Measurements from ENCODE around the gene USP54. TPM values are rescaled to one million over a fixed set of nuclear protein-coding genes. Genes with fewer than 3 reads are reported as not detected.
A peak's percentile ranks its signal among the peaks of the same experiment; 100 is the strongest.

Gene USP54
- total and polyA plus RNA-seq, 9 of the 15 experiments (the other 6 are each of a cell fraction or from before 2014, with no cell fraction given) = 3.8 to 40.1 (median 16.9) TPM

GRCh38 chr10:73625004-73625883 lies 34.1 kb upstream of the USP54 start (continued):
- TF ChIP-seq NFE2 (IDR thresholded peaks at IDR 0.05; ENCODE audit: low read depth) = no peak
- TF ChIP-seq POLR3A (IDR thresholded peaks at IDR 0.05; ENCODE audit: borderline replicate concordance, extremely low read depth, insufficient read depth, insufficient read length) = no peak
- no peak for TF ChIP-seq PHTF2 (CRISPR knock-in tag; IDR thresholded peaks at IDR 0.05)
- TF ChIP-seq, protein P1, sequence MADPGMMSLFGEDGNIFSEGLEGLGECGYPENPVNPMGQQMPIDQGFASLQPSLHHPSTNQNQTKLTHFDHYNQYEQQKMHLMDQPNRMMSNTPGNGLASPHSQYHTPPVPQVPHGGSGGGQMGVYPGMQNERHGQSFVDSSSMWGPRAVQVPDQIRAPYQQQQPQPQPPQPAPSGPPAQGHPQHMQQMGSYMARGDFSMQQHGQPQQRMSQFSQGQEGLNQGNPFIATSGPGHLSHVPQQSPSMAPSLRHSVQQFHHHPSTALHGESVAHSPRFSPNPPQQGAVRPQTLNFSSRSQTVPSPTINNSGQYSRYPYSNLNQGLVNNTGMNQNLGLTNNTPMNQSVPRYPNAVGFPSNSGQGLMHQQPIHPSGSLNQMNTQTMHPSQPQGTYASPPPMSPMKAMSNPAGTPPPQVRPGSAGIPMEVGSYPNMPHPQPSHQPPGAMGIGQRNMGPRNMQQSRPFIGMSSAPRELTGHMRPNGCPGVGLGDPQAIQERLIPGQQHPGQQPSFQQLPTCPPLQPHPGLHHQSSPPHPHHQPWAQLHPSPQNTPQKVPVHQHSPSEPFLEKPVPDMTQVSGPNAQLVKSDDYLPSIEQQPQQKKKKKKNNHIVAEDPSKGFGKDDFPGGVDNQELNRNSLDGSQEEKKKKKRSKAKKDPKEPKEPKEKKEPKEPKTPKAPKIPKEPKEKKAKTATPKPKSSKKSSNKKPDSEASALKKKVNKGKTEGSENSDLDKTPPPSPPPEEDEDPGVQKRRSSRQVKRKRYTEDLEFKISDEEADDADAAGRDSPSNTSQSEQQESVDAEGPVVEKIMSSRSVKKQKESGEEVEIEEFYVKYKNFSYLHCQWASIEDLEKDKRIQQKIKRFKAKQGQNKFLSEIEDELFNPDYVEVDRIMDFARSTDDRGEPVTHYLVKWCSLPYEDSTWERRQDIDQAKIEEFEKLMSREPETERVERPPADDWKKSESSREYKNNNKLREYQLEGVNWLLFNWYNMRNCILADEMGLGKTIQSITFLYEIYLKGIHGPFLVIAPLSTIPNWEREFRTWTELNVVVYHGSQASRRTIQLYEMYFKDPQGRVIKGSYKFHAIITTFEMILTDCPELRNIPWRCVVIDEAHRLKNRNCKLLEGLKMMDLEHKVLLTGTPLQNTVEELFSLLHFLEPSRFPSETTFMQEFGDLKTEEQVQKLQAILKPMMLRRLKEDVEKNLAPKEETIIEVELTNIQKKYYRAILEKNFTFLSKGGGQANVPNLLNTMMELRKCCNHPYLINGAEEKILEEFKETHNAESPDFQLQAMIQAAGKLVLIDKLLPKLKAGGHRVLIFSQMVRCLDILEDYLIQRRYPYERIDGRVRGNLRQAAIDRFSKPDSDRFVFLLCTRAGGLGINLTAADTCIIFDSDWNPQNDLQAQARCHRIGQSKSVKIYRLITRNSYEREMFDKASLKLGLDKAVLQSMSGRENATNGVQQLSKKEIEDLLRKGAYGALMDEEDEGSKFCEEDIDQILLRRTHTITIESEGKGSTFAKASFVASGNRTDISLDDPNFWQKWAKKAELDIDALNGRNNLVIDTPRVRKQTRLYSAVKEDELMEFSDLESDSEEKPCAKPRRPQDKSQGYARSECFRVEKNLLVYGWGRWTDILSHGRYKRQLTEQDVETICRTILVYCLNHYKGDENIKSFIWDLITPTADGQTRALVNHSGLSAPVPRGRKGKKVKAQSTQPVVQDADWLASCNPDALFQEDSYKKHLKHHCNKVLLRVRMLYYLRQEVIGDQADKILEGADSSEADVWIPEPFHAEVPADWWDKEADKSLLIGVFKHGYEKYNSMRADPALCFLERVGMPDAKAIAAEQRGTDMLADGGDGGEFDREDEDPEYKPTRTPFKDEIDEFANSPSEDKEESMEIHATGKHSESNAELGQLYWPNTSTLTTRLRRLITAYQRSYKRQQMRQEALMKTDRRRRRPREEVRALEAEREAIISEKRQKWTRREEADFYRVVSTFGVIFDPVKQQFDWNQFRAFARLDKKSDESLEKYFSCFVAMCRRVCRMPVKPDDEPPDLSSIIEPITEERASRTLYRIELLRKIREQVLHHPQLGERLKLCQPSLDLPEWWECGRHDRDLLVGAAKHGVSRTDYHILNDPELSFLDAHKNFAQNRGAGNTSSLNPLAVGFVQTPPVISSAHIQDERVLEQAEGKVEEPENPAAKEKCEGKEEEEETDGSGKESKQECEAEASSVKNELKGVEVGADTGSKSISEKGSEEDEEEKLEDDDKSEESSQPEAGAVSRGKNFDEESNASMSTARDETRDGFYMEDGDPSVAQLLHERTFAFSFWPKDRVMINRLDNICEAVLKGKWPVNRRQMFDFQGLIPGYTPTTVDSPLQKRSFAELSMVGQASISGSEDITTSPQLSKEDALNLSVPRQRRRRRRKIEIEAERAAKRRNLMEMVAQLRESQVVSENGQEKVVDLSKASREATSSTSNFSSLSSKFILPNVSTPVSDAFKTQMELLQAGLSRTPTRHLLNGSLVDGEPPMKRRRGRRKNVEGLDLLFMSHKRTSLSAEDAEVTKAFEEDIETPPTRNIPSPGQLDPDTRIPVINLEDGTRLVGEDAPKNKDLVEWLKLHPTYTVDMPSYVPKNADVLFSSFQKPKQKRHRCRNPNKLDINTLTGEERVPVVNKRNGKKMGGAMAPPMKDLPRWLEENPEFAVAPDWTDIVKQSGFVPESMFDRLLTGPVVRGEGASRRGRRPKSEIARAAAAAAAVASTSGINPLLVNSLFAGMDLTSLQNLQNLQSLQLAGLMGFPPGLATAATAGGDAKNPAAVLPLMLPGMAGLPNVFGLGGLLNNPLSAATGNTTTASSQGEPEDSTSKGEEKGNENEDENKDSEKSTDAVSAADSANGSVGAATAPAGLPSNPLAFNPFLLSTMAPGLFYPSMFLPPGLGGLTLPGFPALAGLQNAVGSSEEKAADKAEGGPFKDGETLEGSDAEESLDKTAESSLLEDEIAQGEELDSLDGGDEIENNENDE (IDR thresholded peaks at IDR 0.05; ENCODE audit: low read depth, low read length) = no peak
- TF ChIP-seq ZNF764 (CRISPR knock-in tag; IDR thresholded peaks at IDR 0.05; ENCODE audit: low read depth) = no peak
- TF ChIP-seq SIN3A (IDR thresholded peaks at IDR 0.05; ENCODE audit: borderline replicate concordance in 2 of 2, control insufficient read depth in 1 of 2, low read depth in 2 of 2, low read length in 2 of 2) = peak in 1 of 2 experiments; percentile 64; a peak in 2 of 4 replicates
- no peak for TF ChIP-seq E2F1 (CRISPR knock-in tag; IDR thresholded peaks at IDR 0.05)
- TF ChIP-seq CHD2 (IDR thresholded peaks at IDR 0.05; ENCODE audit: low read depth, low read length) = no peak
- TF ChIP-seq KAT7 (CRISPR knock-in tag; IDR thresholded peaks at IDR 0.05; ENCODE audit: borderline replicate concordance) = 0 out of 2 replicates have a peak, but pooled peaks have one; percentile 59
- no peak for TF ChIP-seq ZNF41 (CRISPR knock-in tag; conservative IDR thresholded peaks at IDR 0.05)
- TF ChIP-seq RNF219 (CRISPR knock-in tag; IDR thresholded peaks at IDR 0.05) = no peak
- TF ChIP-seq MECOM (CRISPR knock-in tag; IDR thresholded peaks at IDR 0.05) = no peak

All from K562 (cell line).